Smooth muscle cell (in vitro differentiated cells): ENCODE data around the gene NRTN. TPM values are rescaled to one million over a fixed set of nuclear protein-coding genes. Genes with fewer than 3 reads are reported as not detected.

ENCODE experiments used
- DNase-seq: peaks from one replicate; lab custom pipeline; 2025; ENCODE audit not compliant: unreplicated experiment; lab: John Stamatoyannopoulos, UW
- H2AFZ ChIP-seq: fragments of 200-600 bp; sonication (generic); 2 replicates; pipeline ENCODE4 v1.6.0; 2016; ENCODE audit warnings: antibody characterized with exemption, low read depth, mild to moderate bottlenecking
- H3F3A ChIP-seq: fragments of 200-600 bp; sonication (generic); 2 replicates; pipeline ENCODE4 v1.6.0; 2017; ENCODE audit warnings: antibody characterized with exemption, low read depth
- H3K27ac ChIP-seq: fragments of 200-600 bp; sonication (generic); 2 replicates; pipeline ENCODE4 v1.5.1; 2016; ENCODE audit warnings: low read depth, mild to moderate bottlenecking
- H3K27me3 ChIP-seq: fragments of 200-600 bp; sonication (generic); 2 replicates; pipeline ENCODE4 v1.6.1; 2016; ENCODE audit warnings: low read depth, mild to moderate bottlenecking
- H3K36me3 ChIP-seq: fragments of 200-600 bp; sonication (generic); 2 replicates; pipeline ENCODE4 v1.5.1; 2016; ENCODE audit warnings: low read depth
- H3K4me1 ChIP-seq: fragments of 200-600 bp; sonication (generic); 2 replicates; pipeline ENCODE4 v1.5.1; 2016; ENCODE audit warnings: low read depth
- H3K4me2 ChIP-seq: fragments of 200-600 bp; sonication (generic); 2 replicates; pipeline ENCODE4 v1.6.0; 2016; ENCODE audit warnings: mild to moderate bottlenecking
- H3K4me3 ChIP-seq: fragments of 200-600 bp; sonication (generic); 2 replicates; pipeline ENCODE4 v1.5.1; 2016; ENCODE audit warnings: mild to moderate bottlenecking
- H3K79me2 ChIP-seq: fragments of 200-600 bp; sonication (generic); 2 replicates; pipeline ENCODE4 v1.6.0; 2016; ENCODE audit warnings: low read depth, mild to moderate bottlenecking
- H3K9ac ChIP-seq: fragments of 200-600 bp; sonication (generic); 2 replicates; pipeline ENCODE4 v1.6.0; 2016; ENCODE audit warnings: low read depth
- H3K9me3 ChIP-seq: fragments of 200-600 bp; sonication (generic); replicated peaks from 2 replicates; pipeline ENCODE4 v1.5.1; 2016; ENCODE audit warnings: low read depth
- H4K20me1 ChIP-seq: fragments of 200-600 bp; sonication (generic); 2 replicates; pipeline ENCODE4 v1.6.0; 2016; ENCODE audit warnings: low read depth
- CTCF ChIP-seq: fragments of 200-600 bp; sonication (generic); IDR thresholded peaks from 2 replicates; pipeline ENCODE4 v1.5.1; 2017; ENCODE audit warnings: borderline replicate concordance, mild to moderate bottlenecking, antibody characterized with exemption; ENCODE audit not compliant: insufficient read depth, poor library complexity, severe bottlenecking
- WGBS: methylation state at CpG from one replicate; pipeline ENCODE4 v1.1.7; 2016; ENCODE audit warnings: low lambda C conversion rate; 5-methylcytosine and 5-hydroxymethylcytosine counted together
- polyA plus RNA-seq: library from polyadenylated mRNA; unstranded; fragments of >200 nt; fragmentation: Nextera tagmentation; extraction: Ambion mirVana; gene quantifications from 2 replicates; pipeline ENCODE4 v1.2.1, GENCODE V29; 2016
- total RNA-seq: library from RNA; depleted of rRNA; stranded (reverse); fragments of >200 nt; gene quantifications from 2 replicates; pipeline ENCODE4 v1.2.3, GENCODE V29; 2014

Gene NRTN
- total and polyA plus RNA-seq, 2 experiments from 2014 or later, result 2.2 to 5.4 TPM

GRCh38 chr19:5817218-5817617 is 12.4 kb downstream of the NRTN start:
- no peak for DNase-seq
- no peak for TF ChIP-seq CTCF
- no peaks in the 10 kb centered on the region for H3K79me2 ChIP-seq
- no peaks in the 10 kb centered on the region for H4K20me1 ChIP-seq
- no peaks in the 10 kb centered on the region for H3K27me3 ChIP-seq
- no peaks in the 10 kb centered on the region for H3K4me1 ChIP-seq
- 94% methylated on average over 2 of the region's 2 CpGs for whole genome bisulfite sequencing
- no peak overlapping the region for H3K4me2 ChIP-seq
- no peaks in the 10 kb centered on the region for H3K36me3 ChIP-seq
- no peaks in the 10 kb centered on the region for H3K9me3 ChIP-seq
- H2AFZ ChIP-seq, result no peak overlapping the region
- no peak overlapping the region for H3K27ac ChIP-seq
- no peaks in the 10 kb centered on the region for H3F3A ChIP-seq
- no peak overlapping the region for H3K9ac ChIP-seq
- no peak overlapping the region for H3K4me3 ChIP-seq

GRCh38 chr19:5818594-5818993 is 13.7 kb downstream of the NRTN start:
- Histone ChIP-seq H3K27ac (no peak overlapping the region), H2AFZ (no peak overlapping the region), H3F3A (no peaks in the 10 kb centered on the region), H3K9ac (no peak overlapping the region), H3K4me2 (no peak overlapping the region), H3K27me3 (no peaks in the 10 kb centered on the region), H3K36me3 (no peaks in the 10 kb centered on the region), H3K4me3 (no peak overlapping the region), H3K9me3 (no peaks in the 10 kb centered on the region), H3K4me1 (no peaks in the 10 kb centered on the region), H3K79me2 (no peaks in the 10 kb centered on the region), H4K20me1 (no peaks in the 10 kb centered on the region)
- WGBS, result 91% methylated on average over 10 of the region's 10 CpGs
- no peak for DNase-seq
- no peak for TF ChIP-seq CTCF

DNA sequence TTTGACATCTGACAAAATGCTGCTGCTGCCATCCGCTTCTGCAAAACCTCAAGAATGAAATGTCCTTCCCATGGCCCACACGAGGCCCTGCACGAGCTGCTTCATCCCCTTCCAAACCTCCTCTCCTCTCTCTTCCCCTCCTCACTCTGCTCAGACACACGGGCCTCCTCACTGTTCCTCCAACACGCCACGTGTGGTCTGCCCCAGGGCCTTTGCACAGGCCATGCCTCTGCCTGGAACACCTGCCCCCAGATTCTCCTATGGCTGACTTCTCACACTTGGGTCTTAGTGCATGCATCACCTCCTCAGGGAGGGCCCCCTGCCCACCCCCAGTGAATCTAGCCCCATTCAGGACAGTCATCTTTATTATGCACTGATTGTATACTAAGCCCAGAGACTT is 15.9 kb downstream of the NRTN start:
- Histone ChIP-seq H3K4me1 (no peaks in the 10 kb centered on the region), H3K36me3 (no peaks in the 10 kb centered on the region), H3K9ac (no peak overlapping the region), H3K4me3 (no peak overlapping the region), H3F3A (no peaks in the 10 kb centered on the region), H3K27ac (no peak overlapping the region), H2AFZ (no peak overlapping the region), H4K20me1 (no peaks in the 10 kb centered on the region), H3K4me2 (no peak overlapping the region), H3K27me3 (no peaks in the 10 kb centered on the region), H3K79me2 (no peaks in the 10 kb centered on the region), H3K9me3 (no peaks in the 10 kb centered on the region)
- 89% methylated on average over 6 of the region's 6 CpGs for WGBS
- DNase-seq, result no peak
- no peak for TF ChIP-seq CTCF

DNA sequence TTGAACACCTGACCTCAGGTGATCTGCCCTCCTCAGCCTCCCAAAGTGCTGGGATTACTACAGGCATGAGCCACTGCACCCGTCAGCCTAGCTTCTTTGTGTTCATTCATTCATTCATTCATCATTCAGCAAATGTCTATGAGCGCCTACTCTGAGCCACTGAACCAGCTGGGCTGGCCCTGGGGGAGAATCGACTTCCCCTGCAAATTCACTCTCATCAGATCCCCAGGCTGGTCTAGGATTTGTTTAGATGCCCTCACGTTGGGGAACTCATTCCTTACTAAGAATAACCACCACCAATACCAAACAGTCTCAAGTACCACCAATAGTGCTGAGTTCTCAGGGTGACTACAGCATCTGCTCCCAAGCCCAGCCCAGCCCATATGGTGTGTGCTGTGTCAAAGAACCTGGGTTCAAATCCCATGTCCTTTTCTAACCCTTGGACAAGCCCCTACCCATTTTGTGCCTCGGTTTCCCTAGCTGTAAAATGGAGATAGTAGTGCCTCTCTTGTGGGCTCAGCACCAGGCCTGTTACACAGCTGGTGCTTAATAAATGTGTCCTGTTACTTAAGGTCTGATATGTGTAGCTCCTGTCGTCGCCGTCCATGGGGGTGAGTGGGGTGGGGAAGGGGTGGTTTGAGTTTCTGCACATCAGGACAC is 16.8 kb downstream of the NRTN start:
- Histone ChIP-seq H3K79me2 (no peaks in the 10 kb centered on the region), H3F3A (no peaks in the 10 kb centered on the region), H3K9me3 (no peaks in the 10 kb centered on the region), H3K9ac (no peak overlapping the region), H2AFZ (no peak overlapping the region), H3K4me2 (no peak overlapping the region), H3K4me3 (no peak overlapping the region), H3K36me3 (no peaks in the 10 kb centered on the region), H3K27ac (no peak overlapping the region), H4K20me1 (no peaks in the 10 kb centered on the region), H3K4me1 (no peaks in the 10 kb centered on the region), H3K27me3 (no peaks in the 10 kb centered on the region)
- WGBS, result 82% methylated on average over 8 of the region's 8 CpGs
- no peak for DNase-seq
- TF ChIP-seq CTCF, result no peak
